ENCODE measurements around the gene VN1R5. TPM values are rescaled to one million over a fixed set of nuclear protein-coding genes. Genes with fewer than 3 reads are reported as not detected.

VN1R5 gene
- total RNA-seq, 1 experiment from 2014 or later: not detected

DNA sequence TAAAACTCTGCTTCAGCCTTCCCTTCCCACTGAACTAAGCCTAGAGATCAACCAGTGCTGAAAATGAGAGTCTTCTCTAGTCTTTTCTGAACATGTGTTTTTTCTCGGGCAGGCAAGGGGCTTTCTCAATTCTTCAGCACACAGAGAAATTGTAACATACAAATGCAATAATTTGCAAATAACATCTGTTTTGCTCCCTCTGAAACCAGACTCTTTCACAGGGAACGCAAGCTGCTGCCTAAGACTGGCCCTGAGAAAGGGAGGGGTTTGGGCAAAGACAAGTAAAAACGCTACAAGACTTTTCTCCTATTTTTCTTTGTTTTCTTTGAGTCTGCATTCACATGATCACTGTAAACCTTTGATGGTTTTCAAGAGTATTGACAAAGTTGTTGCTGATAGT lies 39.6 kb upstream of the VN1R5 start (continued):
- TF ChIP-seq POLR2AphosphoS5 (IDR thresholded peaks at IDR 0.05; ENCODE audit: low read depth, low read length): no peak
- TF ChIP-seq, protein P1, sequence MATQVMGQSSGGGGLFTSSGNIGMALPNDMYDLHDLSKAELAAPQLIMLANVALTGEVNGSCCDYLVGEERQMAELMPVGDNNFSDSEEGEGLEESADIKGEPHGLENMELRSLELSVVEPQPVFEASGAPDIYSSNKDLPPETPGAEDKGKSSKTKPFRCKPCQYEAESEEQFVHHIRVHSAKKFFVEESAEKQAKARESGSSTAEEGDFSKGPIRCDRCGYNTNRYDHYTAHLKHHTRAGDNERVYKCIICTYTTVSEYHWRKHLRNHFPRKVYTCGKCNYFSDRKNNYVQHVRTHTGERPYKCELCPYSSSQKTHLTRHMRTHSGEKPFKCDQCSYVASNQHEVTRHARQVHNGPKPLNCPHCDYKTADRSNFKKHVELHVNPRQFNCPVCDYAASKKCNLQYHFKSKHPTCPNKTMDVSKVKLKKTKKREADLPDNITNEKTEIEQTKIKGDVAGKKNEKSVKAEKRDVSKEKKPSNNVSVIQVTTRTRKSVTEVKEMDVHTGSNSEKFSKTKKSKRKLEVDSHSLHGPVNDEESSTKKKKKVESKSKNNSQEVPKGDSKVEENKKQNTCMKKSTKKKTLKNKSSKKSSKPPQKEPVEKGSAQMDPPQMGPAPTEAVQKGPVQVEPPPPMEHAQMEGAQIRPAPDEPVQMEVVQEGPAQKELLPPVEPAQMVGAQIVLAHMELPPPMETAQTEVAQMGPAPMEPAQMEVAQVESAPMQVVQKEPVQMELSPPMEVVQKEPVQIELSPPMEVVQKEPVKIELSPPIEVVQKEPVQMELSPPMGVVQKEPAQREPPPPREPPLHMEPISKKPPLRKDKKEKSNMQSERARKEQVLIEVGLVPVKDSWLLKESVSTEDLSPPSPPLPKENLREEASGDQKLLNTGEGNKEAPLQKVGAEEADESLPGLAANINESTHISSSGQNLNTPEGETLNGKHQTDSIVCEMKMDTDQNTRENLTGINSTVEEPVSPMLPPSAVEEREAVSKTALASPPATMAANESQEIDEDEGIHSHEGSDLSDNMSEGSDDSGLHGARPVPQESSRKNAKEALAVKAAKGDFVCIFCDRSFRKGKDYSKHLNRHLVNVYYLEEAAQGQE (IDR thresholded peaks at IDR 0.05; ENCODE audit: low read depth): no peak

DNA sequence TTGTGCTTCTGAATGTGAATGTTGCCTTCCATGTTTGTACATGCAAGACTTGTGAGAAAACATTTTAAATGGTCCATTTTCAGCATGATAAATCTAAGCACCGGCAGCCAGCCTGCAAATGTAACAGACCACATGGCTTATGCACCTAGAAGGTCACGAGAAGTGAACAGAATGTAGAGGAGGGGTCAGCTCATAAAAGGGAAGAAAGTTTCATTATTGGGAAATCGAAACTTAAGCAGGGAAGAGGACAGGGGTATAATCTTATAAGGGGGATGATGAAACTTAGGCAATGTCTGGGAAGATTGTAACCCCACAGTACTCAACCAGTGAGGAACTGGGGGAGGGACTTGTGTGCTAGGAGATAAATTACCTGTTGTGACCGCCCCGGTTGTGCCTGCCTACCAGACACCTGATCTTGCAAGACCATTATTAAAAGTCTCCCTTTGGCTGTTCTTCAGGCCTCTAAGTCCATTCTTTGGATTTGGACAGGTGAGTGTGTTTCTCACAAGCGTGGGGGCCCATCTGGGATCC lies 37.7 kb upstream of the VN1R5 start:
- CTCF ChIA-PET: no interaction called here
- TF ChIP-seq CEBPB (IDR thresholded peaks at IDR 0.05; ENCODE audit: low read depth) (no peak), POLR2AphosphoS5 (IDR thresholded peaks at IDR 0.05; ENCODE audit: low read depth, low read length) (no peak), ZFX (IDR thresholded peaks at IDR 0.05) (no peak), SP1 (IDR thresholded peaks at IDR 0.05; ENCODE audit: low read depth) (no peak), JUND (IDR thresholded peaks at IDR 0.05) (no peak), TCF7L2 (IDR thresholded peaks at IDR 0.05; ENCODE audit: borderline replicate concordance, extremely low read depth, insufficient read depth, insufficient read length) (no peak), RAD21 (IDR thresholded peaks at IDR 0.05; ENCODE audit: low read depth) (no peak), ZNF274 (IDR thresholded peaks at IDR 0.05; ENCODE audit: low read depth, low read length) (no peak), FOSL1 (IDR thresholded peaks at IDR 0.05; ENCODE audit: low read depth) (no peak), SRF (IDR thresholded peaks at IDR 0.05; ENCODE audit: low read depth) (no peak), EGR1 (IDR thresholded peaks at IDR 0.05; ENCODE audit: low read depth) (no peak), CBX3 (IDR thresholded peaks at IDR 0.05; ENCODE audit: low read depth) (no peak), EZH2phosphoT487 (IDR thresholded peaks at IDR 0.05; ENCODE audit: borderline replicate concordance) (no peak), ELF1 (IDR thresholded peaks at IDR 0.05; ENCODE audit: borderline replicate concordance, low read depth) (no peak), SIN3A (IDR thresholded peaks at IDR 0.05; ENCODE audit: low read depth) (no peak)
- TF ChIP-seq, protein P2, sequence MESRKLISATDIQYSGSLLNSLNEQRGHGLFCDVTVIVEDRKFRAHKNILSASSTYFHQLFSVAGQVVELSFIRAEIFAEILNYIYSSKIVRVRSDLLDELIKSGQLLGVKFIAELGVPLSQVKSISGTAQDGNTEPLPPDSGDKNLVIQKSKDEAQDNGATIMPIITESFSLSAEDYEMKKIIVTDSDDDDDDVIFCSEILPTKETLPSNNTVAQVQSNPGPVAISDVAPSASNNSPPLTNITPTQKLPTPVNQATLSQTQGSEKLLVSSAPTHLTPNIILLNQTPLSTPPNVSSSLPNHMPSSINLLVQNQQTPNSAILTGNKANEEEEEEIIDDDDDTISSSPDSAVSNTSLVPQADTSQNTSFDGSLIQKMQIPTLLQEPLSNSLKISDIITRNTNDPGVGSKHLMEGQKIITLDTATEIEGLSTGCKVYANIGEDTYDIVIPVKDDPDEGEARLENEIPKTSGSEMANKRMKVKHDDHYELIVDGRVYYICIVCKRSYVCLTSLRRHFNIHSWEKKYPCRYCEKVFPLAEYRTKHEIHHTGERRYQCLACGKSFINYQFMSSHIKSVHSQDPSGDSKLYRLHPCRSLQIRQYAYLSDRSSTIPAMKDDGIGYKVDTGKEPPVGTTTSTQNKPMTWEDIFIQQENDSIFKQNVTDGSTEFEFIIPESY (IDR thresholded peaks at IDR 0.05; ENCODE audit: extremely low read depth, insufficient replicate concordance, low read length): no peak
- TF ChIP-seq, protein P3, sequence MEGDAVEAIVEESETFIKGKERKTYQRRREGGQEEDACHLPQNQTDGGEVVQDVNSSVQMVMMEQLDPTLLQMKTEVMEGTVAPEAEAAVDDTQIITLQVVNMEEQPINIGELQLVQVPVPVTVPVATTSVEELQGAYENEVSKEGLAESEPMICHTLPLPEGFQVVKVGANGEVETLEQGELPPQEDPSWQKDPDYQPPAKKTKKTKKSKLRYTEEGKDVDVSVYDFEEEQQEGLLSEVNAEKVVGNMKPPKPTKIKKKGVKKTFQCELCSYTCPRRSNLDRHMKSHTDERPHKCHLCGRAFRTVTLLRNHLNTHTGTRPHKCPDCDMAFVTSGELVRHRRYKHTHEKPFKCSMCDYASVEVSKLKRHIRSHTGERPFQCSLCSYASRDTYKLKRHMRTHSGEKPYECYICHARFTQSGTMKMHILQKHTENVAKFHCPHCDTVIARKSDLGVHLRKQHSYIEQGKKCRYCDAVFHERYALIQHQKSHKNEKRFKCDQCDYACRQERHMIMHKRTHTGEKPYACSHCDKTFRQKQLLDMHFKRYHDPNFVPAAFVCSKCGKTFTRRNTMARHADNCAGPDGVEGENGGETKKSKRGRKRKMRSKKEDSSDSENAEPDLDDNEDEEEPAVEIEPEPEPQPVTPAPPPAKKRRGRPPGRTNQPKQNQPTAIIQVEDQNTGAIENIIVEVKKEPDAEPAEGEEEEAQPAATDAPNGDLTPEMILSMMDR (IDR thresholded peaks at IDR 0.05 in 2 of 3, conservative IDR thresholded peaks at IDR 0.05 in 1 of 3; ENCODE audit: borderline replicate concordance in 1 of 3, insufficient read depth in 1 of 3, low read depth in 2 of 3, low read length in 2 of 3): no peak
- TF ChIP-seq, protein P4, sequence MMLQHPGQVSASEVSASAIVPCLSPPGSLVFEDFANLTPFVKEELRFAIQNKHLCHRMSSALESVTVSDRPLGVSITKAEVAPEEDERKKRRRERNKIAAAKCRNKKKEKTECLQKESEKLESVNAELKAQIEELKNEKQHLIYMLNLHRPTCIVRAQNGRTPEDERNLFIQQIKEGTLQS (IDR thresholded peaks at IDR 0.05): no peak
- TF ChIP-seq, protein P5, sequence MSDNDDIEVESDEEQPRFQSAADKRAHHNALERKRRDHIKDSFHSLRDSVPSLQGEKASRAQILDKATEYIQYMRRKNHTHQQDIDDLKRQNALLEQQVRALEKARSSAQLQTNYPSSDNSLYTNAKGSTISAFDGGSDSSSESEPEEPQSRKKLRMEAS (IDR thresholded peaks at IDR 0.05): no peak

More for the DNA sequence above, 37.7 kb upstream of the VN1R5 start:
- ChIA-PET POLR2A (no interaction called here), RAD21 (ENCODE audit: low non-redundant PET in 1 of 2, low total read pairs in 2 of 2, uncharacterized antibody in 2 of 2, unreplicated experiment in 2 of 2) (no interaction called here)
- no peaks in the 10 kb centered on the region for H3K36me3 ChIP-seq (ENCODE audit: control insufficient read depth in 1 of 2, insufficient read depth in 2 of 2, low read length in 2 of 2)
- H4K20me1 ChIP-seq (ENCODE audit: insufficient read depth): no peaks in the 10 kb centered on the region
- no peak for ATAC-seq
- H3K9me3 ChIP-seq (ENCODE audit: control insufficient read depth in 1 of 2, insufficient read depth in 1 of 2, low read depth in 1 of 2, low read length in 2 of 2): no peaks in the 10 kb centered on the region
- no peaks in the 10 kb centered on the region for H3K79me2 ChIP-seq (ENCODE audit: insufficient read depth, low read length)
- H2AFZ ChIP-seq (ENCODE audit: low read depth, low read length, poor library complexity, severe bottlenecking): no peak overlapping the region
- H3K27ac ChIP-seq (ENCODE audit: low read depth, low read length): no peak overlapping the region
- H3K27me3 ChIP-seq (ENCODE audit: insufficient read depth, low read length): no peaks in the 10 kb centered on the region
- intact Hi-C loops (cut with micrococcal nuclease): no loop called here
- DNase-seq (ENCODE audit: low read depth, low spot score): no peak
- BruUV-seq (replicated peaks): no TSS peak
- H3K9me2 ChIP-seq (ENCODE audit: insufficient read depth): no peaks in the 10 kb centered on the region
- no peaks in the 10 kb centered on the region for H3K4me1 ChIP-seq (ENCODE audit: control insufficient read depth in 1 of 2, insufficient read depth in 2 of 2, low read length in 2 of 2)
- no peak overlapping the region for H3K9ac ChIP-seq (ENCODE audit: low read length)
- no peak overlapping the region for H3K4me2 ChIP-seq (ENCODE audit: low read length)
- H3K4me3 ChIP-seq (replicated peaks in 1 of 2; ENCODE audit: low read depth in 1 of 2, low read length in 2 of 2): no peak overlapping the region
